Measurements from ENCODE around the gene GRIFIN.

Gene GRIFIN

DNA sequence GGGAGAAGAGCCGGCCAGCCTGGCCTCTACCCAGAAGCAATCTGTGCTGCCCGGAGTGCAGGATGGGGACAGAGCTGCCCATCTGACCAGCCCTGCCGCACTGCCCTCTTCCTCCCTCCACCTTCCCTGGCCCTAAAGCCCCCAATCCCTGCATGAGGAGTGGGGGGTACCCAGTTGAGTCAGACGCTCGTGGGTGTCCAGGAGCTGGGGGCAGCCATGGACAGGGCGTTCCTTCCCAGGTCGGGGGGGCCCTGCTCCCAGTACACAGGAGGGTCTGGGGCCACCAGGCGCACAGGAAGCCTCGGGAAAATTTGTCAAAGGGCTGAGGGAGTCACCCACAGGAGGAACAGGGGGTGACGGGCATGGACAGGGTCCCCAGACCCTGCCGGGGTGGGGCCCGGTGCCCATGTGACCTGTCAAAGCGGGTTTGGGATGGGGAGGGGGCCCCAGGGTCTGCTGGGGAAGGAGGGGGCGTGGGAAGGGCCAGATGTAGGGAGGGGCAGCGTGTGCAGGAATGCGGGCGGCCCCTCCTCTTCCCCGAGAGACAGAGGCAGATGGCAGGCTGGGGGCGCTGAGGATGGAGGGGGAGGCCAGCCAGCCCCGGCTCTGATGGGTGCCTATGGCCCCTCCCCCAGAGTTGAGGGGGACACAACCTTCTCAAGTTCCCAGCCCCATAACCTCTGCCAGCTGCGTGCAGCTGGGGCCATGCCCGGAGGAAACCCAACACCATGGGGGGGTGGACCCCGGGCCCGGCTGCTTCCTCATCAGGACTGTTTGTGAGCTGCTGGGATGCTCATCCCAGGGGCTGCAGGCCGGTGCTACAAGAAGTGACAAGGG, 21.5 kb upstream of the GRIFIN start:
- Histone ChIP-seq H3K4me1 (ENCODE audit: control insufficient read depth, insufficient read depth, low read length, poor library complexity, severe bottlenecking) (no peaks in the 10 kb centered on the region), H3K9me3 (ENCODE audit: control insufficient read depth, low read length) (no peaks in the 10 kb centered on the region), H3K27ac (ENCODE audit: insufficient read depth, low read length, poor library complexity, severe bottlenecking) (no peak overlapping the region), H3K36me3 (ENCODE audit: control insufficient read depth, insufficient read depth, low read length) (no peaks in the 10 kb centered on the region), H3K27me3 (replicated peaks; ENCODE audit: control insufficient read depth, insufficient read depth, low read length, poor library complexity, severe bottlenecking) (peaks cover 8% of the 10 kb centered on the region), H3K4me3 (ENCODE audit: insufficient read depth, low read depth, low read length, poor library complexity, severe bottlenecking) (no peak overlapping the region)
- no peak for DNase-seq

DNA sequence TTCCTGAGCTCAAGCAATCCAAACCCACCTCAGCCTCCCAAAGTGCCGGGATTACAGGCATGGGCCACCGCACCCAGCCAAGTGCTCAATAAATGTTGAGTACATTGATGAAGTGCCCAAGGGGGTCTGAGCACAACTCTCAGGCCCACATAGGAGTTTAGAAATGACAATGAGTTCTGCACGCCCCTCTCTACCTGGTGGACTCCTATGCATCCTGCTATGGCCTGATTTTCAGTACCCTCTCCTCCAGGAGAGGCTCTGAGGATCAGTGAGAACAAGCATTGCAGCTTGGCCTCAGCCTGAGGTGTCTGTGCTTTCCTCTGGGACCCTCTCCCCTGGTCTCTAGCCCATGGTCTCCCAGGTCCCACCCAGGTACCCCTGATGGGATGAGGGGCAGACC, 20.9 kb upstream of the GRIFIN start:
- Histone ChIP-seq H3K27me3 (replicated peaks; ENCODE audit: control insufficient read depth, insufficient read depth, low read length, poor library complexity, severe bottlenecking) (peaks cover 8% of the 10 kb centered on the region), H3K4me3 (ENCODE audit: insufficient read depth, low read depth, low read length, poor library complexity, severe bottlenecking) (no peak overlapping the region), H3K27ac (ENCODE audit: insufficient read depth, low read length, poor library complexity, severe bottlenecking) (no peak overlapping the region), H3K4me1 (ENCODE audit: control insufficient read depth, insufficient read depth, low read length, poor library complexity, severe bottlenecking) (no peaks in the 10 kb centered on the region), H3K9me3 (ENCODE audit: control insufficient read depth, low read length) (no peaks in the 10 kb centered on the region), H3K36me3 (ENCODE audit: control insufficient read depth, insufficient read depth, low read length) (no peaks in the 10 kb centered on the region)
- DNase-seq: no peak

DNA sequence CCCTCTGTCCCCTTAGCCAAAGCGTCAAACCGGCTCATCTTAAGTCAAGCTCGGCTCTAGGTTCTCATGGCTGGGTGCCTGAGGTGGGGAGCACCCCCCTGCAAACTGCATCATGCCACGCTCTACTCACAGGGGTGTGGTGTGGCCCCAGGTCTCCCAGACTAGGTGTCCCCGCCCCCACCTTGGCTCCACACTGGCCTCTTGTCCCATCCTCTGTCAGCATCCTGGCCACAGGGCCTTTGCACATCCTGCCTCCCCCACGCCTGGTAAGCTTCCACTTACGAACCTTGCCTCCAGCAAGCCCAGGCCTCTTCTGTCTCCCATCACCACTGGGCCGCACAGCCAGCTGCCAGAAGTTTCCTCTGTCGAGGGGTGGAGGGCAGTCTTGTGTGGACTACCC, 20.2 kb upstream of the GRIFIN start:
- H3K27me3 ChIP-seq (replicated peaks; ENCODE audit: control insufficient read depth, insufficient read depth, low read length, poor library complexity, severe bottlenecking): peaks cover 8% of the 10 kb centered on the region
- H3K4me3 ChIP-seq (ENCODE audit: insufficient read depth, low read depth, low read length, poor library complexity, severe bottlenecking): no peak overlapping the region
- no peaks in the 10 kb centered on the region for H3K36me3 ChIP-seq (ENCODE audit: control insufficient read depth, insufficient read depth, low read length)
- H3K27ac ChIP-seq (ENCODE audit: insufficient read depth, low read length, poor library complexity, severe bottlenecking): no peak overlapping the region
- no peaks in the 10 kb centered on the region for H3K4me1 ChIP-seq (ENCODE audit: control insufficient read depth, insufficient read depth, low read length, poor library complexity, severe bottlenecking)
- no peak for DNase-seq
- H3K9me3 ChIP-seq (ENCODE audit: control insufficient read depth, low read length): no peaks in the 10 kb centered on the region

DNA sequence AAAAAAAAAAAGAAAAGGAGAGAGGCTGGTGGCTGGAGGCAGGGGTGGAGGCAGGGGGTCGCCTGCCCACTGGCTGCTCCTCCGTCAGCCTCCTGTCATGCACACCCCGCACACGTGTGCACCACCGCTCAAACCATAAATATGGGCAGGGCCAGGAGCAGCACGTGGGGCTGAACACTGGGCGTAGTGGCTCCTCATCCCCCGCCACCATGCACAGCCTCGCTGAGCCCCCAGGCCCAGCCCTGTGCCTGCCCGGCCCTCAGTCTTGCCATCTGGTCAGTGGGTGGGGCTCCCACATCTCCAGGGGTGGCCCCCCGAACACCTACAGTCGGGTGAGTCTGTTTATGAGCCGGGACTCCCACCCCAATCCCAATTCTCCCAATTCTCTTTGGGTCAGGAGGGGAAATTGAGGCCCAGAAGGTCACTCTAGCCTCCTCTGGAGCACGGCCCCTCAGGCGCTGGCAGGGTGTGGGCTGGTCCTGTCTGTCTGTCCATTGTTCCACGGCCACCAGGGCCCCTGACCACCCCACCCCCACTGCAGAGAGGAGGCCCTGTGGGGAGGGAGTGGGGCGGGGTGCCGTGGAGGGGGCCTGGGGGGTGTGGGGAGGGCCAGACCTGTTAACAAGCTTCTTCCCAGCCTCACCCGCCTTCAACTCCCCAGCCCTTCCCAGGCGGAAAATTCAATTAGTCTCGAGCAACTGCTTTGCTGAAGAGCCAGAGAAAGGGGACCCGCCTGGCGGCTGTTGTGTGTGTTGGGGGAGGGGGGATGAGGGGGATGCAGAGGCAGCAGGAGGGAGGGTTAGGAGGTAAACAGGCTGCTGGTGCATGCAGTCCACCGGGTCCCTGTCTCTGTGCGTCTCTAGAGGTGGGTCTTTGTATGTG, 19.5 kb upstream of the GRIFIN start:
- no peak for DNase-seq
- Histone ChIP-seq H3K4me3 (ENCODE audit: insufficient read depth, low read depth, low read length, poor library complexity, severe bottlenecking) (no peak overlapping the region), H3K27ac (ENCODE audit: insufficient read depth, low read length, poor library complexity, severe bottlenecking) (no peak overlapping the region), H3K9me3 (ENCODE audit: control insufficient read depth, low read length) (no peaks in the 10 kb centered on the region), H3K4me1 (ENCODE audit: control insufficient read depth, insufficient read depth, low read length, poor library complexity, severe bottlenecking) (no peaks in the 10 kb centered on the region), H3K27me3 (replicated peaks; ENCODE audit: control insufficient read depth, insufficient read depth, low read length, poor library complexity, severe bottlenecking) (peaks cover 8% of the 10 kb centered on the region), H3K36me3 (ENCODE audit: control insufficient read depth, insufficient read depth, low read length) (no peaks in the 10 kb centered on the region)

DNA sequence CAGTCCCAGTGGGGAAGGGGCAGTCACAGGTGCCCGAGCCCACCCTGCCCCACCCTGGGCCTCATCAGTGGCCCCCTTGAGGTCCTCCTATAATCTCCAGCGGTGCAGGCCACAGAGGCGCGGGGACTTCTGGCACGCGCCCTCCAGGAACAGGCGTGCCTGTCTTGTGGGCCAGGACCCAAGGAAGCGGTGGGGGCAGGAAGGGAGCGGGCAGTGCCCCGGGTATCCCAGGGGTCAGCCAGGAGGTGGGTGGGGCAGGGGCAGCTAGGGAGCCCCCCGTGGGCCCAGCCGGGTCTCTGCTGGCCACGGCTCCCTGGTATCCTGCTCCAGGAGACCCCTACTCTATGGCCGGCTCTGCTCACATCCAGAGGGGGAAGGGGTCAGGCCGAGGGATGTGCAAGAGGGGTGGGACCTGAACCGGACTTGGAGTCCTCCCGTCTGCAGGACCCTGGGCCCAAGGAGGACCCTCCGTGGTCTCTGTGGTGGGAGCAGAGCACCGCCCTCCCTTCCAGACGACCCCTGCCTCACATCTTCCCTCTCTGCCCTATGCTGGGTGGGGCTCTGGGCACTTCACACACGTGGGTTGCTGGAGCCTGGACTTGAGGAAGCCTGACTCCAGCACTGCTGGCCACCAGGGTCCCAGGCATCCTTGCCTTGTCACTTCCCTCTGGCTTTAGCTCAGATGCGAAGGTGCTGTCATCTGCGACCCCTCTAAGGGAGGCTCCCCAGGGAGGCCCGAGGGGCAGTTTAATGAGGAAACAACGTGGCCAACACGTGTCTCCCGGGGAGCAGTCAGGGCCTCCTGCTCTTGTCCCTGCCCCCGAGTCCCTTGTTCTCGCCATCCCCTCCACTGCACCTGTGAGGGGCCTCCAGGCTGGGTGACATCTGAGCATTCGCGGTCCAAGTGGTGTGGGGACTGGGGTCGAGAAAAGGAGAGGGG, 18.3 kb upstream of the GRIFIN start:
- no peaks in the 10 kb centered on the region for H3K4me1 ChIP-seq (ENCODE audit: control insufficient read depth, insufficient read depth, low read length, poor library complexity, severe bottlenecking)
- H3K9me3 ChIP-seq (ENCODE audit: control insufficient read depth, low read length): no peaks in the 10 kb centered on the region
- no peak overlapping the region for H3K27ac ChIP-seq (ENCODE audit: insufficient read depth, low read length, poor library complexity, severe bottlenecking)
- no peaks in the 10 kb centered on the region for H3K36me3 ChIP-seq (ENCODE audit: control insufficient read depth, insufficient read depth, low read length)
- DNase-seq: no peak
- peaks cover 8% of the 10 kb centered on the region for H3K27me3 ChIP-seq (replicated peaks; ENCODE audit: control insufficient read depth, insufficient read depth, low read length, poor library complexity, severe bottlenecking)
- H3K4me3 ChIP-seq (ENCODE audit: insufficient read depth, low read depth, low read length, poor library complexity, severe bottlenecking): no peak overlapping the region

DNA sequence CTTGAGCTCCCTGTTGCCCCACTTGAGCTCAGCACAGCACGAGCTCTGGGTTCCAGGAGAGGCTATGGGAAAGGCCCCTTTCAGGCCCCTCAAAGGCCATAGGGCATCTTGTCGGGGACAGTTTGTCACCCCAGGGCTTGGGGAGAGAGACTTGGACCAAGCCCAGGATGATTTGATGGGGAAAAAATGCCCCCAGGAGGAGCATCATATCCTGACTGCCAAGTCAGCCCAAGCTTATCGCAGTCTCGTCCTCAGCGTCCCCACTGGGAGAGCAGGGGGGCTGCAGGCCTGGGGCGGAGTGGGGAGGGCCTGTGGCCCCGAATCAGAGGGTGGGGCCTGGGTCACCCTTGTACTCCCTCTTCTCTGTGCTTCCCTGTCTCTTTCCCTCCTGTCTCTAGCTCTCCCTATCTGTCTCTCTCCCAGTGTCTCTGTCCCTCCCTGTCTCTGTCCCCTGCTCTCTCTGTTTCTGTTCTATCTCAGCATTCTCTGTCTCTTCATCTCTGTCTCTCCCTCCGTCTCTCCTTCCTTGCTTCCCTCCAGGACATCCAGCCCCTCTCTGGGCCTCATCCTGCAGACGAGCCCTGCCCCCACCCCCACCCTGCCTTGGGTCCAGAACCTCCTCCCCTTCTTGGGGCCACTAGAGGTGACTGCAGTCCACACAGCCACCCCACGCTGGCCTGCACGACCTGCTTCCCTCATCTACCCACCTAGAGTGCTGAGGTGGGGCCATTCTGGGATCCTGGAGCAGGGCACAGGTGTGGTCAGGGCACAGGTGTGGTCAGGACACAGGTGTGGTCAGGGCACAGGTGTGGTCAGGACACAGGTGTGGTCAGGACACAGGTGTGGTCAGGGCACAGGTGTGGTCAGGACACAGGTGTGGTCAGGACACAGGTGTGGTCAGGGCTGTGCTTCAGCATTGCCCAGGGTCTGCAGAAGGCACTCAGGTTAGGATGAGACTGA, 17.3 kb upstream of the GRIFIN start:
- Histone ChIP-seq H3K27ac (ENCODE audit: insufficient read depth, low read length, poor library complexity, severe bottlenecking) (no peak overlapping the region), H3K9me3 (ENCODE audit: control insufficient read depth, low read length) (no peaks in the 10 kb centered on the region), H3K27me3 (replicated peaks; ENCODE audit: control insufficient read depth, insufficient read depth, low read length, poor library complexity, severe bottlenecking) (peaks cover 8% of the 10 kb centered on the region), H3K4me3 (ENCODE audit: insufficient read depth, low read depth, low read length, poor library complexity, severe bottlenecking) (no peak overlapping the region), H3K36me3 (ENCODE audit: control insufficient read depth, insufficient read depth, low read length) (no peaks in the 10 kb centered on the region), H3K4me1 (ENCODE audit: control insufficient read depth, insufficient read depth, low read length, poor library complexity, severe bottlenecking) (no peaks in the 10 kb centered on the region)
- no peak for DNase-seq

DNA sequence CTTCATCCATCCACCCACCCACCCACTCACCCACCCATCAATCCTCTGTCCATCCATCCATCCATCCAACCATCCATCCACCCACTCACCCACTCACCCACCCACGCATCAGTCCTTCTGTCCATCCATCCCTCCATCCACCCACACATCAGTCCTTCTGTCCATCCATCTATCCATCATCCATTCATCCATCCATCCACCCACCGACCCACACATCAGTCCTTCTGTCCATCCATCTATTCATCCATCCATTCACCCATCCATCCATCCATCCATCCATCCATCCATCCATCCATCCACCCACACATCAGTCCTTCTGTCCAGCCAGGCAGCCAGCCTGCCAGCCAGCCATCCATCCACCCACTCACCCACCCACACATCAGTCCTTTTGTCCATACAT, 15.8 kb upstream of the GRIFIN start:
- H3K27me3 ChIP-seq (replicated peaks; ENCODE audit: control insufficient read depth, insufficient read depth, low read length, poor library complexity, severe bottlenecking): no peaks in the 10 kb centered on the region
- no peaks in the 10 kb centered on the region for H3K4me1 ChIP-seq (ENCODE audit: control insufficient read depth, insufficient read depth, low read length, poor library complexity, severe bottlenecking)
- H3K9me3 ChIP-seq (ENCODE audit: control insufficient read depth, low read length): no peaks in the 10 kb centered on the region
- no peak for DNase-seq
- no peak overlapping the region for H3K27ac ChIP-seq (ENCODE audit: insufficient read depth, low read length, poor library complexity, severe bottlenecking)
- no peak overlapping the region for H3K4me3 ChIP-seq (ENCODE audit: insufficient read depth, low read depth, low read length, poor library complexity, severe bottlenecking)
- no peaks in the 10 kb centered on the region for H3K36me3 ChIP-seq (ENCODE audit: control insufficient read depth, insufficient read depth, low read length)

DNA sequence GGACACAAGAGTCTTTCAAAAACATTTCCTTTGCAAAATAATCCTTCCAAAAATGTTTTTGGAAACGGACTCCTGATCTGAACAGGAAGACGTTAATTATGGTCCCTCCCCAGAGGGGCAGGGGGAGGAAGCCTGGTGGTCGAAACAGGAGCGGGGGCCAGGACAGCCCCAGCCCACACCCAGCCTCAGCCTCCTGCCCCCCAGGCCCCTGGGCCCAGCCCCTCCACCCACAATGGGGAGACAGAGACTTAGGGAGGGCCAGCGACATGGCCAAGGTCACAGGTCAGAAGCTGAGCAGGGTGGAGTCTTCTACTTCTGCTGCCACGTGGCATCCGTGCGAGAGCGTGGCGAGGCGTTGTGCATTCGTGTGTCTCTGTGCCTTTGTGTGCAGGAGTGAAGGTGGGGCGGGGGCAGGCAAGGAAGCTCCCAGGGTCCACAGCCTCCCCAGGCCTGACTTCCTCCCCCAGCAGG, 14.0 kb upstream of the GRIFIN start:
- no peak overlapping the region for H3K27ac ChIP-seq (ENCODE audit: insufficient read depth, low read length, poor library complexity, severe bottlenecking)
- DNase-seq: no peak
- no peak overlapping the region for H3K4me3 ChIP-seq (ENCODE audit: insufficient read depth, low read depth, low read length, poor library complexity, severe bottlenecking)
- no peaks in the 10 kb centered on the region for H3K27me3 ChIP-seq (replicated peaks; ENCODE audit: control insufficient read depth, insufficient read depth, low read length, poor library complexity, severe bottlenecking)
- H3K9me3 ChIP-seq (ENCODE audit: control insufficient read depth, low read length): no peaks in the 10 kb centered on the region
- H3K36me3 ChIP-seq (ENCODE audit: control insufficient read depth, insufficient read depth, low read length): no peaks in the 10 kb centered on the region
- no peaks in the 10 kb centered on the region for H3K4me1 ChIP-seq (ENCODE audit: control insufficient read depth, insufficient read depth, low read length, poor library complexity, severe bottlenecking)

DNA sequence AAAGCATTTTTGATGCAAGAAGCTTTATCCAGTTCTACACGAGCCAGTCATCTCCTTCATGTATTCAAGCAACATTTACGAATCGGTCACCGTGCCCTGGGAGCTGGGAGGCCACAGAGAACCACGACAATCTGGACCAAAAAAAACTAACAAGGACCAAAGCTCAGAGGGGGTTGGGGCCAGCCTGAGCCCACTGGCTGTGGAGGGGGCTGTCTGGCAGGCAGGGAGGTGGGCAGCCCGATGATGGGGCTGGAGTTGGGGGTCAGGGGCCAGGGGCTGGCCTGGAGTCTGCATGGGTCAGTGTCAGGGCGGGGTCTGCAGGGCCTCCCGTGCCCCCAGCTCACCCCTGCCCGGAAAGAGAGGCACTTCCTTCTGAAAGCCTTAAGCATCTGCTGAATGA, 12.5 kb upstream of the GRIFIN start:
- Histone ChIP-seq H3K9me3 (ENCODE audit: control insufficient read depth, low read length) (no peaks in the 10 kb centered on the region), H3K4me3 (ENCODE audit: insufficient read depth, low read depth, low read length, poor library complexity, severe bottlenecking) (no peak overlapping the region), H3K27me3 (replicated peaks; ENCODE audit: control insufficient read depth, insufficient read depth, low read length, poor library complexity, severe bottlenecking) (no peaks in the 10 kb centered on the region), H3K4me1 (ENCODE audit: control insufficient read depth, insufficient read depth, low read length, poor library complexity, severe bottlenecking) (no peaks in the 10 kb centered on the region), H3K36me3 (ENCODE audit: control insufficient read depth, insufficient read depth, low read length) (no peaks in the 10 kb centered on the region), H3K27ac (ENCODE audit: insufficient read depth, low read length, poor library complexity, severe bottlenecking) (no peak overlapping the region)
- DNase-seq: no peak
